Adrenal gland (tissue), 5 donors: ENCODE data around the gene SOX9.
A peak's percentile ranks its signal among the peaks of the same experiment; 100 is the strongest.

Experiments
- POLR2A ChIP-seq, 2 donors: fragments of 450-650 bp; IDR thresholded peaks; one replicate each; pipeline ENCODE4 v1.6.1; 2017; ENCODE audit warnings: antibody characterized with exemption in 2 of 2, mild to moderate bottlenecking in 2 of 2, moderate library complexity in 1 of 2
- TF ChIP-seq, protein P1 (sequence below), 6 experiments: fragments of 450-650 bp in 4 of 6; fragments of 200-600 bp in 2 of 6; sonication (generic) in 1 of 6; IDR thresholded peaks; 1 replicate in 5 of 6; 2 replicates in 1 of 6; pipeline versions ENCODE4 v1.5.1 to v1.8.0; 2016 to 2021; ENCODE audit warnings: antibody characterized with exemption in 6 of 6, mild to moderate bottlenecking in 2 of 6, moderate library complexity in 1 of 6
- donor health status: DM: no; HTN: no; CAD: no.

DNA sequence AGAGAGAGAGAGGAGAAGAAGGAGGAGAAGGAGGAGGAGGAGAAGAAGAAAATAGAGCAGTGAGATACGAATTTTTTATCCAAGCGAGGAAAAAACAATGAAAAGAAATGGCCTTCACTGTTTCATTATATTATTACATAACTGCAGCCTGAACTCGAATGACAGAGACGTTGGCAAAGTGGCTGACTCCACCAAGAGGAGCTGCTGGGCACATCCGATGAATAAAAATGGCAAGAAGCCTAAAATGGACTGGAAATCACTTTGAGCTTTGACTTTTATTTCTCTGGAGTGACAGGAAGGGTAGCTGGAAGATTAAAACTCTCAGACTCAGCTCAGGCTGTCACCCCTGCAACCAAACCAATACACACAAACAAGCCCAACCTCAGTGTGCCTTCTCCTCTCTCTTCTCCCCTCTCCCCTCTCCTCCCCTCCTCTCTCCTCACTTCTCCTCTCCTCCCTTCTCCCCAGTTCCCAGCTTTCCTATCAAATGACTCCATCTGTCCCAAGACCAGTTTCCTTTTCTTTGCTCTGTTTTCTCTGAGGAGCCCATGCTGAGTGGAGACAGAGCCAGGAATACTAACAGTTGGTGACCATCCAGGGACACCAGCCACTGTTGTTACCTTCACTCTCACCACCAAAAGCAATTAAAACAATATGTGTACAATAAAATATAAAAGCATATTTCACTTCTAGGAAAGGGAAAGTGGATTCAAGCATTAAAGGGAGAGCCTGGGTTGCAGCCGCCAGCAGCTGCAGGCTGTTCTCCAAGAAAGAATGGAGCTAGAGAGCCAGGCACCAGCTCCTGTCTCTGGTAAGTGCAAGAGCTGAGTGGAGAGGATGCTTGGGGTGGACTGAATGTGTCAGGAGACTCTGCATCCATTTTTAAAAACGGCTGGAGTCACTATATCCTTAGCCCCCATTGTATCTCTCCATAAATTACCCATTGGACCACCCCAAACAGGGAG, 51.2 kb downstream of the SOX9 start:
- no peak for TF ChIP-seq POLR2A (IDR thresholded peaks at IDR 0.05)
- TF ChIP-seq, protein P1, sequence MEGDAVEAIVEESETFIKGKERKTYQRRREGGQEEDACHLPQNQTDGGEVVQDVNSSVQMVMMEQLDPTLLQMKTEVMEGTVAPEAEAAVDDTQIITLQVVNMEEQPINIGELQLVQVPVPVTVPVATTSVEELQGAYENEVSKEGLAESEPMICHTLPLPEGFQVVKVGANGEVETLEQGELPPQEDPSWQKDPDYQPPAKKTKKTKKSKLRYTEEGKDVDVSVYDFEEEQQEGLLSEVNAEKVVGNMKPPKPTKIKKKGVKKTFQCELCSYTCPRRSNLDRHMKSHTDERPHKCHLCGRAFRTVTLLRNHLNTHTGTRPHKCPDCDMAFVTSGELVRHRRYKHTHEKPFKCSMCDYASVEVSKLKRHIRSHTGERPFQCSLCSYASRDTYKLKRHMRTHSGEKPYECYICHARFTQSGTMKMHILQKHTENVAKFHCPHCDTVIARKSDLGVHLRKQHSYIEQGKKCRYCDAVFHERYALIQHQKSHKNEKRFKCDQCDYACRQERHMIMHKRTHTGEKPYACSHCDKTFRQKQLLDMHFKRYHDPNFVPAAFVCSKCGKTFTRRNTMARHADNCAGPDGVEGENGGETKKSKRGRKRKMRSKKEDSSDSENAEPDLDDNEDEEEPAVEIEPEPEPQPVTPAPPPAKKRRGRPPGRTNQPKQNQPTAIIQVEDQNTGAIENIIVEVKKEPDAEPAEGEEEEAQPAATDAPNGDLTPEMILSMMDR (IDR thresholded peaks at IDR 0.05), result peak in 2 of 6 experiments; percentile 14 to 23
